HG03045 (cell line): ENCODE data around the gene BRF1.

ENCODE experiments used
- ATAC-seq: cut with Tn5 transposase; IDR thresholded peaks from one replicate; pipeline ENCODE4 v1.9.1; 2021; ENCODE audit warnings: mild to moderate bottlenecking, moderate library complexity; ENCODE audit not compliant: unreplicated experiment

BRF1 gene

DNA sequence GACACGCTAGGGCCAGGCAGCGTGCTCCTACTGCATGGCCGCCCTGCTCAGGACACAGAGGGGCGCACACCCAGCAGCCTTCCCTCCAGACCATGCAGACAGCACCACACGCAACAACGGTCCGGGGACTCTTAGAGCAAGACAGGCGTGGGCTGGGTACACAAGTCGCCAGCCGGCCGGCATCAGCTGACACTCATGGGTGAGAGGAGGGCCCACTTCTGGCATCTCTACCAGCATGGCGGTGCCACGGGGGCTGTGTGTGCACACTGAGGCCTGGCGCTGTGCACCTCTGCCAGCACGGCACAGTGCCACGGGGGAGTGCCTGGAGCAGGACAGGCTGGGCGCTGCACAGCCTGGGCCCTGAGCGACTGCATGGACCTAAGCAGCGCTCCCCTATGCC lies 59.2 kb downstream of the BRF1 start:
- no peak for ATAC-seq

DNA sequence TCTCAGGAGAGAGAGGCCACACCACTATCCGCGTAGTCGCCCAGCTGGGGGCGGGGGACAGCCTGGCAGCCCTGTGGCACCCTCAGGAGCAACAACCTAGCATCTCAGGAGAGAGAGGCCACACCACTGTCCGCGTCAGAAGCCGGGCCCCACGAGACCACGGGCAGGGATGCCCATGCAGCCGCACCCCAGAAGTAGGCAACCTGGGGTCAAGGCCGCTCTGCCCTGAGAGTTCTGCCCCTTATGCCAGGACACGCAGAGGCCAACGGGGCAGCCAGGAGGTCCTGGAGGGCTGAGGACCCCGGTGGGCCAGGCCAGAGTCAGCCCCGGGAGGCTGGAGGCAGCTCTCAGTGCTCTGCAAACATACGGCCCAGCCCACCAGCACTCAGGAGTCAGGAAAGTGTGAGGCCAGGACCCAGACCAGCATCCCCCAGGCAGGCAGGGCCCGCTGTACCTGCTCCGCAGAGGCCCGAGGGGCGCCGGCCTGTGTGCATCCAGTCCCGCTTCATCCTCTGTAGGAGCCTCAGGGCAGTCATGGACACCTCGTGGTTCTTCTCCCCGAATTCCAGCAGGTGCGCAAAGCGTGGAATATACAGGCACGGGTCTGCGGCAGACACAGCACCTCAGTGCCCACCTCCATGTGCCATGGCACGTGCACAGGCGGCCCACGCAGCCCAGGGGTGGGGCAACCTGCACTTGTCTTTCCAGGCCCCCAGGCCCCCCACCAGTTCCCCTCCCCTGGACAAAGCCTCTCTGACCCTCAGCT lies 59.8 kb downstream of the BRF1 start:
- no peak for ATAC-seq

DNA sequence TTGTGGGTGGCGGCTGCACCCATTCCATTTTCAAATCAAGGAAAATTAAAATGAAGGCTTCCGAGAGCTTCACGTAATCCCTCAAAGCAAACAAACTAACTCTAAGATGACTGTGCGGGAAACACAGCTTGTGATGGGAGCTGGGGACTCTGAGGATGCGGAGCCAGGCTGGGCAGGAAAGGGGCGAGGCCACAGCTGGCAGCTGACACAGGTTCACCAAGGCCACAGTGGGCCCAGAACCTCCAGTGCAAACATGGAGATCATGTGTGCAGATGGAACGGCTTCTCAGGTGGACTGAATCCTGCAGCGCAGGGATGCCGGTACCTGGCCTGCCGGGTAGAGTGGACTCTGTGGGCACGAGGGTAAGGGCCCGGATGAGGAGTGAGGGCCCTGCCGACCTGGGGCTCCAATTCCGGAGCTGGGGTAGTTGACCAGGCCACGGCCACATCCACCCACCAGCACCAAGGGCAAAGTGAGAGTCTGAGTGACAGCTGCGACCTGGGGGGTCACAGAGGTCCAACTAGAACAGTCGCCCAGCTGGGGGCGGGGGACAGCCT lies 71.6 kb downstream of the BRF1 start:
- no peak for ATAC-seq

DNA sequence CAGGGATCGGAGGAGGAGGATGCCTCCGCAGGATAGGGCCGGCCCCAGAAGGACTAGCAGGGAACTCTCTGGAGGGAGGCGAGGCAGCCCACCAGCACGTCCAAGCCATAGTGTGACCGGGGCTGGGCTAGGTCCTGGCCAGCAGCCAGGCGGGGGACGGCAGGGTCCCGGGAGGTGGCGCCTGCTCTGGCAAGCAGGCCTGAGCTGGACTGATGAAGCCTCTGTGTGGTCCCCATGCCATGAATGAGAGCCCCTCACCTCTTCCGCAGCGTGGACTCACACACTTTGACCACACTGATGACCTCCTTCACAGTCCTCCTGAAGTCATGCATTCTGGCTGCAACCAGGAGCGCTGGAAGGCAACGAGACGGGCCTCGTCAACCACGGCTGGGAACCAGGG lies 72.2 kb downstream of the BRF1 start:
- no peak for ATAC-seq

DNA sequence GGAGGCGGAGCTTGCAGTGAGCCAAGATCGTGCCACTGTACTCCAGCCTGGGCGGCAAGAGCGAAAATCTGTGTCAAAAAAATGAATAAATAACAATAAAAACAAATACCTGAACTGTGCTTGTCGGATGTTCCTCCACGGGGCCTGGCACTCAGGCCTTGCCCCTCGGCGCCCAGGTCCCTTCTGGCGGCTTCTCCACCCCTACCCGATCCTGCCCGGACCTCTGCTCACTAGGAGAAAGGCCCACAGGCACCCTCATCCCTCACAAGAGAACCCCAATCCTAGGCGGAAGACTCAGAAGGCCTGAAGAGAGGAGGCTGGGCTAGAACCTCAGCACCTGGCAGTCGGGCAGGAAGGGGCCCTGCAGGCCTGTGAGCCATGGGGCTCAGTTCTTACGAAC lies 73.5 kb downstream of the BRF1 start:
- no peak for ATAC-seq

DNA sequence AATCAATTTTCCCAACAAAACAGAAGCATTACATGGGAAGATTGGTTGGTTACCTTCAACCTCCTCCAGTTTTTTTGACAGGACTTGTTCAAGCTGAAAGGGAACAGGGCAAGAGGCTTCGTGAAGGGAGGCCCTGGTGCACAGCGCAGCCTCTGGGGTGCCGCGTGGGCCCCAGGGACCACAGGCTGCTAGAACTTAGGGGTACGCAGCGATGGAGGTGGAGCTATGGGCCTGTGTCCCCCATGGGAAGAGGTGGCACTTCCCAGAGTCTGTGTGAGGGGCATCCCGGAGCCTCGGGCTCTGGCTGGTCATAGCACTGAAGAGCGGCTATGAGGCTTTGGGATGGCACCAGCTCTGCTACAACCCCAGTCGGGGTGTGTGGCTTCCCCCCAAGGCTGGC lies 74.6 kb downstream of the BRF1 start:
- ATAC-seq = no peak

DNA sequence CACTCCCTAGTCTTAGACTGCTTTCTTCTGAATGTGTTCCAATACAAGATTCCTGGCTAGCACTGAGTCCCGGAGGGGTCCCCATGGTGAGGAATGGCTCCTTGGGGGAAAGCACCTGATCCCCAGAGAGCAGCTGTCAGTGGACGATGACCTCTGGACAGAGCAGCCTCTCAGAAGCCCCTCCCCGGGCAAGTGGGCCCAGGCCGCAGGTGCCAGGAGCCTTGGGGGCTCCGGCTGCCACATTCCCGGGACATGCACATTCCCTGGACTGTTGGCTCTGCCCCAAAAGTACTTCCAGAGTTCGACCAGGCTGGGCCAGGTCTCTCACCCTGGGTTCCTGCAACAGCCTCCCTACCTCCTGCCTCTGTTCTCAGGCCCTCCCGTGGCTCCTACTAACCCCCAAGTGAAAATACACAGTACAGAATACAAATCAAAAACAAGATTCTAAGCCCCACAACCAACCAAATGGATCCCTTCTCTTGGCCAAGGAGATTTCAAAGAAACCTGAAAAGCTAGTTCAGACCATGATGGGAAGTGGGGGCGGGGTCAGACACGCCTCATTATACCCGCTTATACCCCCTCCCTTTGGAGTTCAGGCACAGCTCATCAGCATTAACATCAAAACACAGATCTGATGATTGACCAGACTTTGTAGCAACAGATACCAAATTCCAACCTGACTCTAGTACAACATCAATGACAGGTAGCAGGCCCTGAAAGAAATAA lies 75.8 kb downstream of the BRF1 start:
- no peak for ATAC-seq

DNA sequence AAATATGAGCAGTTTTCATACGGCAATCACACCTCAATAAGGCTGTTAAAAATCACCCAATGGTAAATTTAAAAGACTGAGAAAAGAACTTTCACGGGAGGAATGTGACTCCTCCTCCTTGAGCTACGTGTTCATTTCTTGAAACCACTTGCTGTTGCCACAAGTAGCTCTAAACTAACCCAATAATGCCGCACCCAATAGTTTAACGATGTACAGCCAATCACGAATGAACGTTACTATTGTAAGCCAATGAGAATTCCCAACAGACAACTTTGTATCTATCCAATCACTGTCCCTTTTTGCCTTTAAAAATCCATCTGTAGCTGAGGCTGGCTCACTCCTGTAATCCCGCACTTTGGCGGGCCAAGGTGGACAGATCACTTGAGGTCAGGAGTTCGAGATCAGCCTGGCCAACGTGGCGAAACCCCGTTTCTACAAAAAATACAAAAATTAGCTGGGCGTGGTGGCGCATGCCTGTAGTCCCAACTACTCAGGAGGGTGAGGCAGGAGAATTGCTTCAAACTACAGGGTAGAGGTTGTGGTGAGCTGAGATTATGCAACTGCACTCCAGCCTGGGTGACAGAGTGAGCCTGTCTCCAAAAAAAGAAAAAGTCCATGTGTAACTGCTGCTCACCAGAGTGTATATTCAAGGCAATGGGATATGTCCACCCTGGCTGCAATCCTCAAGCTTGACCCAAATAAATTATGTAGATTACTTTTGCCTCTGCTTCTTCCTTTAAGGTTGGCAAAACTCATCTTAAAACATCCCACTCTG lies 76.8 kb downstream of the BRF1 start:
- no peak for ATAC-seq

DNA sequence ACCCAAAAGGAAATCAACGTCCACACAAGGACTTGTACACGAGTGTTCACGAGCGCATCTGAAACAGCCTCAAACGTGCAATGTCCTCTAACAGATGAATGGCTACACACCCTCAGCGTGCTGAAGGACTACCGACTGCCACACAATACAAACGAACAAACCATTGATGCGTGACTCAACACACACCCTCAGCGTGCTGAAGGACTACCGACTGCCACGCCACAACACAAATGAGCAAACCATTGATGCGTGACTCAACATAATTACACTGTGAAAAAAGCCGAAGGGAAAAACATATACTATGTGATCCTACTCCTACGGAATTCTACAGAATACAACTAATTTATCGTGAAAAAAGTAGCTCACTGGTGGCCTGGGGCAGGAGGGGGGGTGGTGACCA lies 77.5 kb downstream of the BRF1 start:
- ATAC-seq = no peak

DNA sequence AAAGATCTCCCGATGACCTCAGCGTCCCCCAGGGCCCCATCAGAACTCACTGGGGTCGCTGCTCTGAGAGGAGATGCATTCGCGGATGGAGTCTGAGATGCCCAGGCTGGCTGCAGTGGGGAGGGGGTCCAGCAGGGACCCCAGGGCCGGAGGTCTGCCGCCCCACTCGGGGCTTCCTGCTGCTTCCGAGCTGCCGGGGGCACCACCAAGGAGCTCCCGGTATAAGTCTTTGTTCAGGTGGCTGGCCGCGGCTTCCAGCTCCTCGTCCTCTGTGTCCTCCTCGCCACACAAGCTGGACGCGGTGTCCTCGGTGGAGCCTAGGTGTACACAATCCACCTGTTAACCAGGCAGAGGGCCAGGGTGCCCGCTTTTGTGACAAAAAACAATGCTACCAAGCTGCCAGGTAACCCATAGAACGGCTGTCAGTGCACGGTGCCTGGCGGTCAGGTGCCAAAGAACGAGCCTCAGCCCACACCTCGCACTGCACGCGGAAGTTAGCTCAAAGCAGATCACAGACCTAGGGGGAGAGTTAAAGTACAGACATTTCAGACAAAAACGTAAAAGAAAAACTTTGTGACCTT lies 79.1 kb downstream of the BRF1 start:
- no peak for ATAC-seq

DNA sequence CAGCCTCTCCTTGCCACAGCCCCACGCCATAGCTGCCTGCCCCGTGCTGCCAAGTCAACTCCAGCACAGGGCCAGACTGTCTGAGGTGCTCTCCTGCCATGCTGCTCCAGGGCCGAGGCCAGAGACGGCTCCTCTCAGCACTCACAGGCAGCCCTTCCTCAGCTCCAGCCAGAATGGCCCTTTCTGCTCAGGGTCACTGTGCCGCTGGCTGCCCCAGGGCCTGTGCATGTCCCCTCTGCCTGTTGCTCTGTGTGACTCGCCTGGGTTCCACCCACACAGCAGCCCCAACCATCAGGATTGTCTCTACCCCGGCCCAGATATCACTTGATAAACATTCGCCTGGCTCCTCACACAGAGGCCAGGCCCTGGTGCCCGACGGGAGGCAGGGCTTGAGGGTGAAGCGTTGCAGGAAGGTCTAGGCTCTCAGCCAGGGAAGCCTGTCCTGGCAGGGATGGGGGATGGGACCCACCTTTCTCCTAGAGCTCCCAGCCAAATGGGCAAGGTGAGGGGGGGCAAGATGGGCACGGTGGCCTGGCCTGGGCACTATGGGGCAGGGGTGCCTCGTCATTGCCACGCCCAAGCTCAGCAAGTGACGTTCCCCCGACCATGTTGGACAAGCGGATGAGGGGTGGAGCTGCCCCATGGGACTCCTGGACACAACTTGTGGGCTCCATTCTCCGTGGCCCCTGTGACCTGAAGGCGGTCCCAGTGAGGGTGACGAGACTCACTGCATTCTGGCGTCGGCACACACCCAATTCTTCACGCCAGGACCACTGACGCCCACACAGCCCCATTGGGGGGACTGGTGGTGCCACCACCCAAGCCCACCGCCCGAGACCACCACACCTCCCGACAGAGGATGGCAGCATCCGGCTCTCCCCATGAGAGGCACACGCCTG lies 79.9 kb downstream of the BRF1 start:
- no peak for ATAC-seq

DNA sequence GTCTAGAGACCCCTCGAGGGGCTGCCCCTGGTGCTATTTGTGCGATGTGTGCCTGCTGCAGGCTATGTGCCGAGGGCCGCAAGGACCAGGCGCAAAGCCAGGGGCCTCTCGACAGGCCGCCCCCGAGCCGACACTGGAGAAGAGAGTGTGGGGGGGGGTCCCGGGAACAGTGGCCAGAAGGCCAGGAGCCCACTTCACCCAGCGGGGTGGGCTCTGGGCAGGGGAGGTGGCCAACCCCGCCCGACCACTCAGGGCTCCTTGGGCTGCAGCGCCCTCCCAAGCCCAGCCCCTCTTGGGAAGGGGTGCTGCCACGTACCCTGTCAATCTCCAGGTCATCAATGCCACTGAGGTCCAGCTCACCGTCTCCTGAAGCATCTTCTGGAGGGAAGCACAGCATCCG lies 81.0 kb downstream of the BRF1 start:
- no peak for ATAC-seq

DNA sequence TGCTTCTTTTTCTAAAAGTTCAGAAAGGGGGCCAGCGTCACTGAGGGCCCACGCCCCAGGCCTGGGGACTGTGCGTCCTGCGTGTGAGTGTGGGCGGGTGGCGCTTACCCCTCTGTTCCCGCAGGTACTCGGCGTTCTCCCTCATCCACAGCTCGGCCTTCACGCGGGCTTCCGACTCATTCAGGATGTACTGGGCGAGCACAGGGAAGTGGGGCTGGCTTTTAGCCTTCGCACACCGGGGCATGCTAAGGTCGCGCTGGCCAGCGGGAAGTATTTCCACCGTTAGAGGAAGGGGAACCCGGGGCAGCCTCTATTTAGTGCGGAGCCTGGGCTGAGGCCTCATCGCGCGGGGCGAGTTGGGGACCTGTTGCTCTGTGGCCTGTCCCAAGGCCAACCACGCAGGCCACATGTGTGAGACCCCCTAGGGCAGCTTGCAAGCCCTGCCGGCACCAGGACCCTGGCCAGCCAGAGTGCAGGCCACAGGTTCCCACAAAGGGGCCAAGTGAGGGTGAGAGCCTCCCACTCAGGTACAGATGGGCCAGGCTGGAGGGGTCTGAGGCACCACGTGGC lies 81.7 kb downstream of the BRF1 start:
- ATAC-seq = no peak

DNA sequence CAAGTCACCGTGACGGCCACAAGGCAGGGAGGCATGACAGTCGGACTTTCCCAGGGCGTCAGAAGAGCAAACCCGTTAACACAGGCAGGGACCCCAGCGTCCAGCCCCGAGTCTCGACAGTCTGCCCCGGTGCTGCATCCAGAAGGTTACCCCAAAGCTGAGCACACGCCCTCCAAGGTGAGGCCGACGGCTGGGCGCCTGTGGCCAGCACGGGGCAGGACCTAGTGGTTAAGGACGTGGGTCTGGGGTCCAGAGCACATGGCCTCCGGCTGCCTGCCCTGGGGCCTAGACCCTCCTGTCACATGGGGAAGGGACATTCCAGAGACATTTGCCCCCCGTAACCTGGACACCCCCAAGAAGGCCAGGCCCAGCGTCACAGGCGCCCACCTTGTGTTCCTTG lies 82.2 kb downstream of the BRF1 start:
- ATAC-seq = no peak

DNA sequence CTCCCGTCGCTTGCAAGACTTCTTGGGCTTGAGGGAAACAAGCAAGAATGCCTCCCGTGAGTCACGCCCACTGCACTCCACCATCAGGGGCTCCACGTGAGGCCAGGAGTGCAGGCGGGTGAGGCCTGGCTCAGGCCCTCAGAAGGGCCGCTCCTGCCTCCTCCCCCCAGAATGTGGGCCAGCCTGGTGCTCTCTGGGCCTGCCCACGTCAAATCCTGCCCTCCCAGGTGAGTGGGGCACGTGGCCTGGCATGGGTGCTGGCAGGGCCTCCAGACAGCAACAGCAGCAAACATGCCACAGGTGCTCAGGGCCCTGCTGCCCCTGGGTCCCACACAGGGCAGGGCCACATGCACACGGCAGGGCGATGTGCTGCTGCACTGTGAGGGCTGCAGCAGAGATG lies 83.0 kb downstream of the BRF1 start:
- ATAC-seq = no peak

DNA sequence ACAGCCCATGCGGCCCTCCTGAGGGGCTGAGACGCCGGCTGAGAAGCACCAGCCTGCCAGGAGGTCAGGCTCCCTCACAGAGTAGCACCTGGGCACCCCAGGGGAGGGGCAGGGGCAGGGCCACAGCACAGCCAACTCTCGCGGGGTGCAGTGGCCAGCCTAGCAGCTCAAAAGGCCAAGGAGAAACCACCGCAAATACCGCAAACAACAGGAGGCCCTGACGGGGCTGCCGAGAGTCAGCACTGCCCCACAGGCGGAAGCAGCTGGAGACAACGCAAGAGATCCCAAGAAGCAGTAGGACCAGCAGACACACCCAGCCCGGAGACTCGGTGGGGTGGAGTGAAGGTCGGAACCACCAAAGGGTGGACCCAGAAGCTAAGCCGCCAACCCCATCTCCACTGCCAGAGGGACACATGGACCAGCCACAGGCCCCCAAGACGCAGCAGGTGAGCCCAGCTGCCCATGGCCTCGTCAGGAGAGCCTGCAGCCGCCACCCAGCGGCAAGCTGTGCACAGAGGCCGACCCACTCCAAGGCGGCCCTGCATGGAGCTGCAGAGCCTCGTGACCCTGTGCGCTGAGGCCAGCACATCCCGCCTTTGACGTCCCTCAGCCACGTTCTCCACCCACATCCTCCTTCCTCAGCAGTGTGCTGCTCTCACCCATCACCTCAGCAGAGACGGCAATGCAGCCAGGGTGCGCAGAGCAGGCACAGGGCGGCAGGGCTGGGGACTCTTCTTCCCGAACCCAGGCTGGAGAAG lies 84.1 kb downstream of the BRF1 start:
- no peak for ATAC-seq

DNA sequence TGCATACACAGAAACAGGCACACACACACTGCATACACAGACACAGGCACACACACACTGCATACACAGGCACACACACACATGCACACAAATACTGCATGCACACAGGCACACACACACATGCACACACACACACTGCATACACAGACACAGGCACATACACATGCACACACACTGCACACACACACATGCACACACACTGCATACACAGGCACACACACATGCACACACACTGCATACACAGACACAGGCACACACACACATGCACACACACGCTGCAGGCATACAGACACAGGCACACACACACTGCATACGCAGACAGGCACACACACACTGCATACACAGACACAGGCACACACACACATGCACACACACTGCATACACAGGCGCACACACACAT lies 85.2 kb downstream of the BRF1 start:
- ATAC-seq = no peak

DNA sequence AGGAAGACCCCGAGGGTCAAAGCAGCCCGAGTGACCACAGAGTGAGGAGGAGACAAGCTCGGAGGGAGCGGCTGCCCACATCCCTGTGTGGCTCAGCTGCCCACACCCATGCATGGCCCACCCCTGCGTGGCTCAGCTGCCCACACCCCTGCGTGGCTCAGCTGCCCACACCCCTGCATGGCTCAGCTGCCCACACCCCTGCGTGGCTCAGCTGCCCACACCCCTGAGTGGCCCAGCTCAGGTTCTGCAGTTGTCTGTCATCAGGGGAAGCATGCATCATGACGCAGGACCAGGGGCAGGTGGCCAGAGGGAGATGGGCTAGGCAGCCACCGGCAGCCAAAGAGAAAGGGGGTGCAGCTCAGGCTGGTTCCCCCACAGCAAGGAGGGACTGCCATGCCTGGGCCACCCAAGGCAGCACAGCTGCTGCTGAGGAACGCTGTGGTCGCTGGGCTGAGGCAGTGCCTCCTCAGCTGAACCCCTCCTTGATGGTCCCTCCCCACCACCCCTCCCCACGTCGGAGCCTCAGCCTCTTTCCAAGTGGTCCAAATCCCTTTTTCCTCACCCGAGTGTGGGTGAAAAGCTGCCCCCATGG lies 86.4 kb downstream of the BRF1 start:
- ATAC-seq = no peak

DNA sequence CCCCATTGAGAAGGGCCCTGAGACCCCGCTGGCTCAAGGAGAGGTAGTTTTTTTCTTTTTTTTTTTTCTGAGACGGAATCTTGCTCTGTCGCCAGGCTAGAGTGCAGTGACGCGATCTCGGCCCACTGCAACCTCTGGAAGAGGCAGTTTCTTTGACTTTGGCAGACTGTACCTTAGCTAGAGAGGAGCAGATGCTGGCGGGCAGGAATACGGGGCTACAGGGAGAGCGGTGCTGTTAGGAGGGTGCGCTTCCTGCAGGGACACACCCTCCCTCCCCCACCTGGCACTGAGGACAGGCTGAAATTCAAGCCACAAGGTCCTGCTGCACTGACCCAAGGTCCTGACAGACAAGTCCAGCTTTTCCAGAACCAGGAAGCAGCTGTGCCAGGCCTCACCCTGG lies 87.4 kb downstream of the BRF1 start:
- no peak for ATAC-seq
